Measurements from ENCODE around the gene PPIP5K2.

Gene PPIP5K2

DNA sequence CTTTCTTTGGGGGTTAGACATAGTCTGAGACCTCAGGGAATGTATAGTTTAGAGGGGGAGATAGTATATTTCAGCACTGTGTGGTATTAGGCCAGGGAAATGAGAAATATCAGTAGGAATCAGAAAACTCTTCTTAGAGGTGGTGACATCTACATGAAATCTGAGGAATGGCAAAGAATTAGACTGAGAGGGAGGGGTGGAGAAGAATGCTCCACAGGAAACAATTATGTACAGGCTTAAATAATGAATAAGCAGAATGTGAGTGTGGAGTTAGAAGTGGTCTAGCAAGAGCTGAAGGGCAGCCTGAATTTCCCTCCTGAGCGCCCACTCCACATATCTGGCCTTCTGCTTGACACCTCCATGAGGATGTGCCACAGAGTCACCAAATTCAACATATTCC lies 134.8 kb downstream of the PPIP5K2 start:
- DNase-seq: no peak

GRCh38 chr5:103255691-103256090 lies 135.6 kb downstream of the PPIP5K2 start:
- no peak for DNase-seq

DNA sequence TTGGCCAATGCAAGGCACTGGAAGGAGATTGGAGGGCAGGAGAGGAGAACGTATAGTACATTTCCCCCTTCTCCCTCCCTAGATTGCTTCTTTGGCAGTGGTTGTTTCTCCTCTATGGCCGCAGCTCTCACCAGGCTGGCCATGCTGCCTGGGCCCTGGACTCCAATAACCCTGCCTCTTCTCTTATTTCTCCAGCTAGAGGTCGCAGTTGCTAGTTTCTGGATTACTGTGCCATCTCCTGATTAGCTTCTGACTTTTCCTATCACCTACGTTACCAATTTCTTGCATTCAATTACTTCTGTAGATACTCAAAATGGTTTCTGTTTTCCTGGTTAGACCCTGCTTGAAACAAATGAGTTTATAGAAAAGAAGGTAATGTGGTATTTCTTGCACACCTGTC lies 136.1 kb downstream of the PPIP5K2 start:
- DNase-seq: no peak

GRCh38 chr5:103258368-103258956 lies 138.4 kb downstream of the PPIP5K2 start, which contains the start of gene MACIR:
MACIR (plus strand) TSS chr5:103258763; CDS start chr5:103275920, 17,157 bp downstream.
- peak; percentile 75 for DNase-seq

- no peak for DNase-seq
These were observed 139.0 kb downstream of the PPIP5K2 start for GRCh38 chr5:103258957-103259704.

GRCh38 chr5:103259705-103260355 lies 139.7 kb downstream of the PPIP5K2 start:
- DNase-seq: no peak

DNA sequence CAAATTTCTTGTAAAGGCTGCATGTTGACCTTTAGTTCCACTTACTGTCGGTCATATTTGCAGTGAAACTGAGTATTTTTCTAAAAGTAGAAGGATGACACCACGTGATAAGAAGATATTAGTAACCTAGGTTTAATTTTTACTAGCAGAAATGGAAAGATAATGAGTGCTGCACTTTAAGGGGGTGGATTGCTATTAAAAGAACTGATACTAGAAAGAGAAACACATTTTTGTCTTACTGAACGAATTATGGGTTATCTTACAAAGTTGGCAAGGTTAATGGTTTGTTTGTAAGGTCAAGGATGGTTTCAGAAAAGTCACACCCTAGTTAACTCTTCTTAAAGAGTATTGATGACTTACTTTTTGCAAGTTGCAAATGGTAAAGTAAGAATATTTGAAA lies 140.8 kb downstream of the PPIP5K2 start:
- no peak for DNase-seq

Data from GF-D8 (cell line).